Anterior cingulate cortex (tissue), 58 donors: ENCODE results near the gene C11orf71.

Experiments used
- DNase-seq, 58 donors: peaks; one replicate each; lab custom pipeline; 2025; lab: John Stamatoyannopoulos, UW

The C11orf71 gene

GRCh38 chr11:114362958-114363357, 37.4 kb downstream of the C11orf71 start:
- no peak for DNase-seq

GRCh38 chr11:114362326-114362725, 38.0 kb downstream of the C11orf71 start:
- no peak for DNase-seq

GRCh38 chr11:114359342-114359741, 41.0 kb downstream of the C11orf71 start:
- no peak for DNase-seq

GRCh38 chr11:114358716-114359115, 41.6 kb downstream of the C11orf71 start:
- DNase-seq: no peak

GRCh38 chr11:114354076-114354475, 46.2 kb downstream of the C11orf71 start:
- no peak for DNase-seq

- no peak for DNase-seq
Measured at GRCh38 chr11:114353443-114353842, 46.9 kb downstream of the C11orf71 start.

- no peak for DNase-seq
Measured at GRCh38 chr11:114350022-114350421, 50.3 kb downstream of the C11orf71 start.
